Stimulated activated naive B cell treated with anti-CD40 and anti-IgM and Interleukin-4, amounts not matched to agents 10 μg/mL and 1 μg/mL and 100 μg/mL, for 72 hours (primary cell): ENCODE results near the gene OR7G3.

Source experiments
- ATAC-seq, 2 donors: fragments of 150-1000 bp; cut with Tn5 transposase; replicated peaks; 2 replicates each; pipeline ENCODE4 v1.10.0; 2021; ENCODE audit warnings: moderate library complexity in 1 of 2
- DNase-seq: peaks from one replicate; pipeline ENCODE4 v3.0.0; 2021
- H3K27ac Mint-ChIP-seq: one replicate; pipeline ENCODE4 v1.8.0; 2022; ENCODE audit warnings: mild to moderate bottlenecking, mixed read lengths
- H3K27me3 Mint-ChIP-seq, 2 donors: one replicate each; pipeline ENCODE4 v1.8.0; 2022; ENCODE audit warnings: mixed read lengths in 2 of 2
- H3K36me3 Mint-ChIP-seq, 2 donors: one replicate each; pipeline ENCODE4 v1.8.0; 2022; ENCODE audit warnings: mixed read lengths in 2 of 2, mild to moderate bottlenecking in 1 of 2
- H3K4me1 Mint-ChIP-seq, 2 donors: one replicate each; pipeline ENCODE4 v1.8.0; 2022; ENCODE audit warnings: mixed read lengths in 2 of 2, mild to moderate bottlenecking in 1 of 2
- H3K4me3 Mint-ChIP-seq, 2 donors: one replicate each; pipeline ENCODE4 v1.8.0; 2022; ENCODE audit warnings: mild to moderate bottlenecking in 2 of 2, mixed read lengths in 2 of 2, moderate library complexity in 1 of 2
- H3K9me3 Mint-ChIP-seq, 2 donors: one replicate each; pipeline ENCODE4 v1.8.0; 2022; ENCODE audit warnings: mixed read lengths in 2 of 2, mild to moderate bottlenecking in 1 of 2

Gene OR7G3

GRCh38 chr19:9126900-9127405, at the start of gene OR7G3:
TSS of gene OR7G3 (minus strand) at chr19:9126950. CDS start at chr19:9126950, 0 bp downstream.
- DNase-seq (no peak), ATAC-seq (no peak)
- H3K9me3 Mint-ChIP-seq, result no peaks in the 10 kb centered on the region
- no peak within 1 kb of the TSS for H3K27ac Mint-ChIP-seq
- H3K36me3 Mint-ChIP-seq, result no peaks in the 10 kb centered on the region
- no peak within 1 kb of the TSS for H3K4me3 Mint-ChIP-seq
- H3K27me3 Mint-ChIP-seq, result peaks cover 25 to 37% of the 10 kb centered on the region in 2 donors
- H3K4me1 Mint-ChIP-seq, result peaks cover 11 to 12% of the 10 kb centered on the region in 2 donors

DNA sequence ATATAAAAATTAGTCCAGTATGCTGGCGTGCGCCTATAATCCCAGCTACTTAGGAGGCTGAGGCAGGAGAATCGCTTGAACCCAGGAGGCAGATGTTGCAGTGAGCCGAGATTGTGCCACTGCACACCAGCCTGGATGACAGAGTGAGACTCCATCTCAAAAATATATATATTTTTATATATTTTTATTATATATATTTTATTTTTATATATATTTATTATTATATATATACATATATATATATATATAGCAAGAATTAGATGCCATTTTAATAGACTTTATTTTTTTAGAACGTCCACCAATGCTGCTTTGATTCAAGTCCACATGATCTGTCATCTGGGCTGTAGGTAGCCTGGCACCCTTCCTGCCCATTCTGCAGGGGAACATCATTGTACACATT, 48.6 kb upstream of the OR7G3 start:
- Mint-ChIP-seq H3K27ac (no peak overlapping the region), H3K36me3 (peaks cover 0 to 18% of the 10 kb centered on the region in 2 donors), H3K4me3 (no peak overlapping the region), H3K27me3 (peaks cover 0 to 13% of the 10 kb centered on the region in 2 donors), H3K4me1 (no peaks in the 10 kb centered on the region), H3K9me3 (no peaks in the 10 kb centered on the region)
- DNase-seq (no peak), ATAC-seq (no peak)

- H3K4me3 Mint-ChIP-seq, result no peak overlapping the region
- H3K27ac Mint-ChIP-seq, result no peak overlapping the region
- H3K9me3 Mint-ChIP-seq, result peaks cover 0 to 3% of the 10 kb centered on the region in 2 donors
- DNase-seq (no peak), ATAC-seq (no peak)
- no peaks in the 10 kb centered on the region for H3K27me3 Mint-ChIP-seq
- H3K36me3 Mint-ChIP-seq, result peaks cover 10 to 18% of the 10 kb centered on the region in 2 donors
- H3K4me1 Mint-ChIP-seq, result peaks cover 4 to 10% of the 10 kb centered on the region in 2 donors
Measured at GRCh38 chr19:9171393-9171991, 44.7 kb upstream of the OR7G3 start.

DNA sequence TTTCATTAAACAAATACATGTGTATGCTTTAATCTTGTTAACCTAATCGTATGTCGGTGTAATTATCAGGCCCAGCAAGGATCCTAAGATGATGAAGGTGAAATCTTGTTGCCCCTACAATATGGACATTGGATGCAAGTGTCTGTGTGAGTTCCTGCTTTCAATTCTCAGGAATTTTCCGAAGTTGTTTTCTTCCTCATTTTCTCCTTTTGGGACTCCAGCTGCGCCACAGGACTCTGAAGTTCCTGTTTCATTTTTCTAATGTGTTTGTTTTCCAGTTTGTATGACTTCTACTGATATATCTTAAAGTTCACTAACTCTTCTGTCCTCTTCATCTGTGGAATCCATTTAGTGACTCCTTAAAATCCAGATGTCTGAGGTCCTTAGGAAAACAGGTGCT, 40.1 kb upstream of the OR7G3 start:
- Mint-ChIP-seq H3K27ac (no peak overlapping the region), H3K27me3 (no peaks in the 10 kb centered on the region), H3K36me3 (peaks cover 38 to 43% of the 10 kb centered on the region in 2 donors), H3K4me3 (no peak overlapping the region), H3K9me3 (peaks cover 0 to 3% of the 10 kb centered on the region in 2 donors), H3K4me1 (peaks cover 4 to 17% of the 10 kb centered on the region in 2 donors)
- DNase-seq, result no peak
- ATAC-seq, result no peak

GRCh38 chr19:9165261-9165660, 38.5 kb upstream of the OR7G3 start:
- H3K4me3 Mint-ChIP-seq, result no peak overlapping the region
- ATAC-seq (no peak), DNase-seq (no peak)
- H3K9me3 Mint-ChIP-seq, result peaks cover 3 to 4% of the 10 kb centered on the region in 2 donors
- H3K27ac Mint-ChIP-seq, result no peak overlapping the region
- no peaks in the 10 kb centered on the region for H3K27me3 Mint-ChIP-seq
- peaks cover 54 to 59% of the 10 kb centered on the region in 2 donors for H3K36me3 Mint-ChIP-seq
- peaks cover 4 to 17% of the 10 kb centered on the region in 2 donors for H3K4me1 Mint-ChIP-seq

DNA sequence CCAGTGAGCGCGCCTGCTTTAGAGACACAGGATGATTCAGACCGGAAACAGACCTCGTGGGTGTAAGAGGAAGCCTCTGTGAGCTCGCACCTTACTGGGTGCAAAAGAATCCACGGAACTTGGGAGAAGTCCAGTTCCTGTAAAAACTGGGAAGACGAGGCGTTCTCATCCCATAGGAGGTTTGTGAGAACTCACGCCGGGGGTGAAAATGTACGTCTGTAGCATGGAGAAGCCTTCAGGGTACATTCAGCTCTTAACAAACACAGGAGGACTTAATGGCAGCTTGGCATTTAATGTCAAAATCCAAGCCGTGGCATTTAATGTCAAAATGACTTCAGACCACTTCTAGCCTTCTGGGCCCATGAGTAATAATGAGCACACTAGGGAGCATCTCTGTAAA, 34.7 kb upstream of the OR7G3 start:
- Mint-ChIP-seq H3K27ac (no peak overlapping the region), H3K9me3 (peaks cover 0 to 7% of the 10 kb centered on the region in 2 donors), H3K4me3 (no peak overlapping the region), H3K4me1 (peaks cover 5 to 15% of the 10 kb centered on the region in 2 donors), H3K27me3 (no peaks in the 10 kb centered on the region), H3K36me3 (peaks cover 75 to 92% of the 10 kb centered on the region in 2 donors)
- ATAC-seq (no peak), DNase-seq (no peak)

GRCh38 chr19:9159891-9160290, 33.1 kb upstream of the OR7G3 start:
- no peak for ATAC-seq
- H3K4me3 Mint-ChIP-seq, result no peak overlapping the region
- peaks cover 72 to 95% of the 10 kb centered on the region in 2 donors for H3K36me3 Mint-ChIP-seq
- H3K9me3 Mint-ChIP-seq, result peaks cover 0 to 7% of the 10 kb centered on the region in 2 donors
- peaks cover 21 to 24% of the 10 kb centered on the region in 2 donors for H3K4me1 Mint-ChIP-seq
- no peak for DNase-seq
- H3K27ac Mint-ChIP-seq, result peak overlapping the region; percentile 14
- no peaks in the 10 kb centered on the region for H3K27me3 Mint-ChIP-seq

DNA sequence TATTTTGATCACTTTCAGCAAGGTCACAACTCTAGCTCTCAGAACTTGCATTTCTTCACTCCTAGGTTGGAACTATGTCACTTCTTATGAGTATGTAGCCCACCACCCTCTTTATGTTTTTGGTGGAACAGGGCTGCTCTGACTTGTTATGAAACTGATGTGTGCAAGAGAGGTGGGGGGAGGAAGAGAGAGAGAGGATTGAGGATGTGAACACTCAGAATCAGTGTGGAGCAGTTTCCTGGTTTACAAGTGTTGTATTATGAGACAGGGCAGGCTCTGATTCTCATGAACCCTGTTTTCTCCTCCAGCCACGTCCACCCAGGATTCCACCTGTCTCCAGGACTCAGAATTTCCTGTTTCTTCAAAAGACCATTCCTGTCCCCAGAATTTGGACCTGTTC, 29.6 kb upstream of the OR7G3 start:
- Mint-ChIP-seq H3K4me1 (peaks cover 31 to 46% of the 10 kb centered on the region in 2 donors), H3K27me3 (no peaks in the 10 kb centered on the region), H3K27ac (peak overlapping the region; percentile 89), H3K9me3 (peaks cover under 1 to 12% of the 10 kb centered on the region in 2 donors), H3K4me3 (peak overlapping the region in 1 of 2 donors; percentile 37), H3K36me3 (peaks cover 80 to 99% of the 10 kb centered on the region in 2 donors)
- DNase-seq (no peak), ATAC-seq (peak; percentile 87 to 93)

DNA sequence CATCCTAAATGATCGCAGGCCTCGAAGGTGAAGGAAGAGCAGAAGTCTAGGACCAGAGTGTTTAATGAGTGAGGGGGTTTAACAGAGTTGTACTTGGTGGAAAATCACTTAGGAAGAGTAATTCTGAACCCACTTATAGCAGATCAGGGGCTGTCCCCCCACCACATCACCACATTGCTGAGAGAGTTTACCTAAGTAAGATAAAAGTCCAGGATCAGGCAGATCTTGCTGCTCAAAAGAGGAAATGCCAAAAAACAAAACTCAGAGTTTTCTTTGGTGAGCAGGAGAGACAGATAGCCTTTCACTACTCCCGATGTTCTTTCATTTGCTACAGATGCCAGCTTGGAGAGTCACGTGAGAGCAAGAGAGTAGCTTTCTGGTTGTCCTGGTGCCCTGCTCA, 28.8 kb upstream of the OR7G3 start:
- H3K36me3 Mint-ChIP-seq, result peaks cover 79 to 99% of the 10 kb centered on the region in 2 donors
- no peak for DNase-seq
- H3K27me3 Mint-ChIP-seq, result no peaks in the 10 kb centered on the region
- H3K9me3 Mint-ChIP-seq, result peaks cover 7 to 10% of the 10 kb centered on the region in 2 donors
- ATAC-seq, result peak; percentile 53 to 75
- peaks cover 35 to 53% of the 10 kb centered on the region in 2 donors for H3K4me1 Mint-ChIP-seq
- peak overlapping the region; percentile 20 to 23 for H3K4me3 Mint-ChIP-seq
- H3K27ac Mint-ChIP-seq, result peak overlapping the region; percentile 89

DNA sequence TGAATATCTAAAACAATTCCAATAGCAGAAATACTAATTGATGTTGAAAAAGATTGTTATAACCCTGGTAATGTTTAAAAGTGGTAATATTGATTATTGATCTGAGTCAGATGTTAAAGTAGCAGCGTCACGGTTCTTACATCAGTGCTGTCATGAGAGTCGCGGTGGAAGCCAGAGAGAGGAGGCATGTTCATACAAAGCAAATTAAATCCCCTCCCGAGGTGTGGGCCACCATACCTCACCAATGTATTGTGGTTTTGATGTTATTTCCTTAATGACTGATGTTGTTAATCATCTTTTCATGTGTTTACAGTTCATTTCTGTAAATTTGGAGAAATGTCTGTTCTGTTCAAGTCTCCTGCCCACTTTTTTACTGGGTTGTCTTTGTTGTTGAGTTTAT, 24.6 kb upstream of the OR7G3 start:
- Mint-ChIP-seq H3K4me3 (no peak overlapping the region), H3K27ac (no peak overlapping the region), H3K36me3 (peaks cover 82 to 94% of the 10 kb centered on the region in 2 donors), H3K27me3 (no peaks in the 10 kb centered on the region), H3K4me1 (peaks cover 52 to 78% of the 10 kb centered on the region in 2 donors), H3K9me3 (peaks cover 7 to 9% of the 10 kb centered on the region in 2 donors)
- ATAC-seq, result no peak
- DNase-seq, result no peak

GRCh38 chr19:9150650-9151049, 23.9 kb upstream of the OR7G3 start:
- peaks cover 44 to 73% of the 10 kb centered on the region in 2 donors for H3K4me1 Mint-ChIP-seq
- no peak for ATAC-seq
- no peaks in the 10 kb centered on the region for H3K27me3 Mint-ChIP-seq
- H3K27ac Mint-ChIP-seq, result no peak overlapping the region
- no peak for DNase-seq
- peaks cover 8 to 10% of the 10 kb centered on the region in 2 donors for H3K9me3 Mint-ChIP-seq
- no peak overlapping the region for H3K4me3 Mint-ChIP-seq
- H3K36me3 Mint-ChIP-seq, result peaks cover 81 to 89% of the 10 kb centered on the region in 2 donors

- Mint-ChIP-seq H3K36me3 (peaks cover 83 to 89% of the 10 kb centered on the region in 2 donors), H3K9me3 (peaks cover 10 to 14% of the 10 kb centered on the region in 2 donors), H3K27ac (no peak overlapping the region)
Measured at GRCh38 chr19:9149997-9150396, 23.2 kb upstream of the OR7G3 start.

DNA sequence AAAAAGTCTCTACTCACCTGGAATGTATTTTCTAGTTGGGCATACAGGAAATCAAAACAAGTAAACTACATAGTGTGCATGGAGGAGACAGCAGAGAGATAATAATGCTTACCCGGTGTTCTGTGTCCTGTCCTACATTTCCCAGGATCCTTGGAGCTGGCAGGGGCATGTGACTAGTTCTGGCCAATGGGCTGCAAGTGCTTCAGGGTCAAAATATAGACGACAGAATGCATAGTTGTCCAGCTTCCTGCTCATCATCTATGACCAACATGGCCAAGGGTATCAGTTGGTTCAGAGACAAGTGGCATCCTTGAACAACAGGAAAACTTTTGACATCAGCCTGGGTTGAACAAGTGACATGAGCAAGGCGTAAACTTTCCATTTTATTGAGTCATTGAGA, 21.9 kb upstream of the OR7G3 start:
- Mint-ChIP-seq H3K27me3 (no peaks in the 10 kb centered on the region), H3K9me3 (peaks cover 13 to 20% of the 10 kb centered on the region in 2 donors), H3K4me3 (no peak overlapping the region), H3K36me3 (peaks cover 85 to 89% of the 10 kb centered on the region in 2 donors), H3K27ac (peak overlapping the region; percentile 59), H3K4me1 (peaks cover 30 to 66% of the 10 kb centered on the region in 2 donors)
- DNase-seq (no peak), ATAC-seq (no peak)

More at GRCh38 chr19:9149997-9150396, 23.2 kb upstream of the OR7G3 start:
- peaks cover 38 to 69% of the 10 kb centered on the region in 2 donors for H3K4me1 Mint-ChIP-seq
- no peak for DNase-seq
- no peak overlapping the region for H3K4me3 Mint-ChIP-seq
- no peaks in the 10 kb centered on the region for H3K27me3 Mint-ChIP-seq
- no peak for ATAC-seq

GRCh38 chr19:9146882-9147281, 20.1 kb upstream of the OR7G3 start:
- no peak for ATAC-seq
- Mint-ChIP-seq H3K4me1 (peaks cover 29 to 68% of the 10 kb centered on the region in 2 donors), H3K27ac (no peak overlapping the region), H3K9me3 (peaks cover 9 to 20% of the 10 kb centered on the region in 2 donors), H3K27me3 (no peaks in the 10 kb centered on the region), H3K36me3 (peaks cover 79 to 85% of the 10 kb centered on the region in 2 donors), H3K4me3 (no peak overlapping the region)
- no peak for DNase-seq

DNA sequence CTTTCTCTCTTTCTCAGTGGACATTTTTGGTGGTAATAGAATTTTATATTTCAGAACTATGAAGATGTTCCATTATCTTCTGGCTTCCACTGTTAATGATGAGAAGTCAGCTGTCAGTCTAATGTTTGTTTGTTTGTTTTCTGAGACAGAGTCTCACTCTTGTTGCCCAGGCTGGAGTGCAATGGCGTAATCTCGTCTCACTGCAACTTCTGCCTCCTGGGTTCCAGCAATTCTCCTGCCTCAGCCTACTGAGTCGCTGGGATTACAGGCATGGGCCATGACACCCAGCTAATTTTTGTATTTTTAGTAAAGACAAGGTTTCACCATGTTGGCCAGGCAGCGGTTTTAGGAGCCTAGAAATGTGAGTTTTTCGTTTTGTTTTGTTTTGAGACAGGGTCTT, 18.2 kb upstream of the OR7G3 start:
- no peak overlapping the region for H3K4me3 Mint-ChIP-seq
- H3K9me3 Mint-ChIP-seq, result peaks cover 9 to 13% of the 10 kb centered on the region in 2 donors
- ATAC-seq, result no peak
- H3K4me1 Mint-ChIP-seq, result peaks cover 25 to 65% of the 10 kb centered on the region in 2 donors
- peak overlapping the region; percentile 20 for H3K27ac Mint-ChIP-seq
- DNase-seq, result no peak
- H3K36me3 Mint-ChIP-seq, result peaks cover 62 to 66% of the 10 kb centered on the region in 2 donors
- H3K27me3 Mint-ChIP-seq, result no peaks in the 10 kb centered on the region
